H1 (cell line): ENCODE measurements around the gene VWA1. TPM values are rescaled to one million over a fixed set of nuclear protein-coding genes. Genes with fewer than 3 reads are reported as not detected.

Experiments
- CTCF ChIA-PET: fragments of 300-600 bp; sonication (Branson Sonifier 250); formaldehyde crosslinking; loops from one replicate; lab custom pipeline; 2021; ENCODE audit not compliant: partially characterized antibody; lab: Charles Lee
- POLR2A ChIA-PET: fragments of 300-600 bp; sonication (Branson Sonifier 250); formaldehyde crosslinking; loops from one replicate; lab custom pipeline; 2021; ENCODE audit warnings: inconsistent platforms; ENCODE audit not compliant: partially characterized antibody; lab: Charles Lee
- DNase-seq, 2 experiments: peaks; one replicate each; pipeline versions ENCODE4 v3.0.0 to v3.0.0-alpha.2; 2010 to 2022; ENCODE audit warnings: low spot score in 2 of 2, low read depth in 1 of 2, mixed read lengths in 1 of 2
- FAIRE-seq: peaks from 2 replicates; lab custom pipeline; 2011; peaks lifted over from hg19 to GRCh38; lab: Jason Lieb, UNC
- H2AFZ ChIP-seq: 2 replicates; pipeline ENCODE4 v1.8.1; 2012; ENCODE audit warnings: low read length, inconsistent platforms
- H2AK5ac ChIP-seq: 2 replicates; pipeline ENCODE4 v1.6.1; 2013; ENCODE audit warnings: low read depth, low read length
- H2BK120ac ChIP-seq: replicated peaks from 2 replicates; pipeline ENCODE3; 2013; ENCODE audit warnings: low read depth, low read length, inconsistent platforms
- H2BK12ac ChIP-seq: 2 replicates; pipeline ENCODE4 v1.6.1; 2013; ENCODE audit warnings: low read depth, low read length
- H2BK15ac ChIP-seq: 2 replicates; pipeline ENCODE4 v1.6.1; 2013; ENCODE audit warnings: low read length
- H2BK20ac ChIP-seq: 2 replicates; pipeline ENCODE4 v1.6.1; 2013; ENCODE audit warnings: low read length
- H2BK5ac ChIP-seq: 2 replicates; pipeline ENCODE4 v1.6.1; 2013; ENCODE audit warnings: low read depth, low read length
- H3K14ac ChIP-seq: 2 replicates; pipeline ENCODE4 v1.6.1; 2013; ENCODE audit warnings: inconsistent platforms; ENCODE audit not compliant: insufficient read length
- H3K18ac ChIP-seq: 2 replicates; pipeline ENCODE4 v1.6.1; 2013; ENCODE audit warnings: low read length; ENCODE audit errors: extremely low read depth
- H3K23ac ChIP-seq: 2 replicates; pipeline ENCODE4 v1.6.1; 2013; ENCODE audit warnings: inconsistent platforms; ENCODE audit not compliant: insufficient read length
- H3K23me2 ChIP-seq: 2 replicates; pipeline ENCODE4 v1.6.1; 2013; ENCODE audit warnings: low read depth, low read length
- H3K27ac ChIP-seq: 2 replicates; pipeline ENCODE4 v1.6.1; 2011; ENCODE audit warnings: low read depth, low read length, inconsistent platforms
- H3K27me3 ChIP-seq, 4 experiments: replicated peaks in 1 of 4; 1 replicate in 1 of 4; 2 replicates in 3 of 4; pipeline versions ENCODE4 v1.6.1 to v1.8.1; 2011 to 2013; ENCODE audit warnings: low read length in 3 of 4, mild to moderate bottlenecking in 3 of 4, inconsistent platforms in 2 of 4, mixed read lengths in 2 of 4, moderate library complexity in 1 of 4; ENCODE audit not compliant: control insufficient read depth in 3 of 4, insufficient read depth in 3 of 4; ENCODE audit errors: extremely low read depth in 1 of 4
- H3K36me3 ChIP-seq, 4 experiments: 2 replicates each; pipeline versions ENCODE4 v1.6.1 to v1.8.1; 2011 to 2013; ENCODE audit warnings: mild to moderate bottlenecking in 4 of 4, low read length in 3 of 4, moderate library complexity in 2 of 4, control low read depth in 1 of 4, inconsistent platforms in 1 of 4; ENCODE audit not compliant: insufficient read depth in 4 of 4, control insufficient read depth in 2 of 4
- H3K4ac ChIP-seq: replicated peaks from 2 replicates; pipeline ENCODE3; 2013; ENCODE audit warnings: low read length, low read depth, mixed read lengths, inconsistent platforms; ENCODE audit not compliant: insufficient read length
- H3K4me1 ChIP-seq, 4 experiments: replicated peaks in 1 of 4; 1 replicate in 1 of 4; 2 replicates in 3 of 4; pipeline versions ENCODE4 v1.6.1 to v1.8.1; 2011 to 2013; ENCODE audit warnings: low read length in 3 of 4, inconsistent platforms in 2 of 4, mixed read lengths in 1 of 4; ENCODE audit not compliant: insufficient read depth in 4 of 4, control insufficient read depth in 3 of 4
- H3K4me2 ChIP-seq, 2 experiments: 2 replicates each; pipeline versions ENCODE4 v1.6.1 to v1.8.1; 2011 to 2013; ENCODE audit warnings: low read depth in 2 of 2, low read length in 2 of 2, control low read depth in 1 of 2, inconsistent platforms in 1 of 2, mild to moderate bottlenecking in 1 of 2; ENCODE audit not compliant: insufficient read depth in 1 of 2
- H3K4me3 ChIP-seq, 4 experiments: fragments of 200-600, 300-600 bp in 1 of 4; sonication (generic), shearing (Covaris generic), sonication (Bioruptor Twin) in 1 of 4; 2 replicates each; pipeline versions ENCODE4 v1.5.1 to v1.8.1; 2011 to 2016; ENCODE audit warnings: low read length in 4 of 4, low read depth in 3 of 4, control low read depth in 2 of 4, inconsistent platforms in 2 of 4, mild to moderate bottlenecking in 2 of 4, mixed read lengths in 1 of 4, moderate library complexity in 1 of 4; ENCODE audit not compliant: insufficient read depth in 2 of 4; ENCODE audit errors: extremely low read depth in 1 of 4
- H3K56ac ChIP-seq: replicated peaks from 2 replicates; pipeline ENCODE3; 2013; ENCODE audit warnings: low read depth, mild to moderate bottlenecking, mixed read lengths, low read length, inconsistent platforms; ENCODE audit not compliant: insufficient read length
- H3K79me1 ChIP-seq: 2 replicates; pipeline ENCODE4 v1.6.1; 2013; ENCODE audit warnings: low read depth, low read length, control low read depth
- H3K79me2 ChIP-seq, 2 experiments: 2 replicates each; pipeline versions ENCODE4 v1.6.1 to v1.8.1; 2012 to 2013; ENCODE audit warnings: low read length in 2 of 2, mild to moderate bottlenecking in 2 of 2, inconsistent platforms in 1 of 2; ENCODE audit not compliant: insufficient read depth in 2 of 2, control insufficient read depth in 1 of 2
- H3K9ac ChIP-seq, 4 experiments: replicated peaks in 1 of 4; 1 replicate in 1 of 4; 2 replicates in 3 of 4; pipeline versions ENCODE4 v1.6.1 to v1.8.1; 2011 to 2013; ENCODE audit warnings: low read depth in 3 of 4, low read length in 3 of 4, control low read depth in 2 of 4, mild to moderate bottlenecking in 2 of 4, moderate library complexity in 2 of 4, inconsistent platforms in 1 of 4; ENCODE audit errors: extremely low read depth in 1 of 4
- H3K9me3 ChIP-seq, 2 experiments: 2 replicates each; pipeline versions ENCODE4 v1.6.1 to v1.8.1; 2012 to 2013; ENCODE audit warnings: mild to moderate bottlenecking in 2 of 2, moderate library complexity in 2 of 2, control low read depth in 1 of 2, inconsistent platforms in 1 of 2, low read depth in 1 of 2, low read length in 1 of 2, mixed read lengths in 1 of 2; ENCODE audit not compliant: insufficient read depth in 2 of 2
- H4K20me1 ChIP-seq, 2 experiments: replicated peaks in 1 of 2; 2 replicates each; pipeline versions ENCODE3 to v1.8.1; 2011 to 2013; ENCODE audit warnings: inconsistent platforms in 2 of 2, low read length in 2 of 2, mild to moderate bottlenecking in 1 of 2; ENCODE audit not compliant: insufficient read depth in 2 of 2, control insufficient read depth in 1 of 2
- H4K5ac ChIP-seq: 2 replicates; pipeline ENCODE4 v1.6.1; 2013; ENCODE audit warnings: low read length, low read depth, mixed read lengths, inconsistent platforms; ENCODE audit not compliant: insufficient read length
- H4K8ac ChIP-seq: 2 replicates; pipeline ENCODE4 v1.8.0; 2013; ENCODE audit warnings: mild to moderate bottlenecking, moderate library complexity, low read length, inconsistent platforms; ENCODE audit not compliant: insufficient read depth; ENCODE audit errors: extremely low read depth
- H4K91ac ChIP-seq: replicated peaks from 2 replicates; pipeline ENCODE3; 2013; ENCODE audit warnings: low read length, mixed read lengths, inconsistent platforms; ENCODE audit not compliant: insufficient read length
- ASH2L ChIP-seq: fragments of 200-600, 300-600 bp; sonication (generic); IDR thresholded peaks from one replicate; pipeline ENCODE4 v1.7.1; 2017; ENCODE audit warnings: low read length
- CBX8 ChIP-seq: fragments of 300-800, 300-1000 bp; sonication (generic); IDR thresholded peaks from 2 replicates; pipeline ENCODE4 v1.7.1; 2016; ENCODE audit warnings: low read depth, low read length, borderline replicate concordance
- CEBPB ChIP-seq: IDR thresholded peaks from 2 replicates; pipeline ENCODE4 v1.6.1; 2012; ENCODE audit warnings: low read depth, low read length
- E2F6 ChIP-seq: IDR thresholded peaks from 2 replicates; pipeline ENCODE4 v1.6.1; 2012; ENCODE audit warnings: inconsistent platforms
- RAD21 ChIP-seq, 2 experiments: IDR thresholded peaks in 1 of 2; conservative IDR thresholded peaks in 1 of 2; 2 replicates each; pipeline ENCODE4 v1.6.1; 2011; ENCODE audit warnings: low read depth in 2 of 2, low read length in 2 of 2, improper control_type of control experiment in 1 of 2, inconsistent platforms in 1 of 2, mild to moderate bottlenecking in 1 of 2, moderate library complexity in 1 of 2
- SIX5 ChIP-seq: IDR thresholded peaks from 2 replicates; pipeline ENCODE4 v1.6.1; 2011; ENCODE audit warnings: mild to moderate bottlenecking, low read depth, low read length
- SP2 ChIP-seq: IDR thresholded peaks from 2 replicates; pipeline ENCODE4 v1.6.1; 2012; ENCODE audit warnings: mild to moderate bottlenecking, low read length, inconsistent platforms
- SP4 ChIP-seq: IDR thresholded peaks from 2 replicates; pipeline ENCODE4 v1.6.1; 2012; ENCODE audit warnings: low read length, inconsistent platforms
- TBP ChIP-seq: IDR thresholded peaks from 2 replicates; pipeline ENCODE4 v1.6.1; 2011; ENCODE audit warnings: low read depth, low read length, improper control_type of control experiment
- TEAD4 ChIP-seq: IDR thresholded peaks from 2 replicates; pipeline ENCODE4 v1.6.1; 2012; ENCODE audit warnings: low read depth, low read length, inconsistent platforms, mixed read lengths
- YY1 ChIP-seq: IDR thresholded peaks from 2 replicates; pipeline ENCODE4 v1.6.1; 2011; ENCODE audit warnings: low read depth, mild to moderate bottlenecking, low read length
- WGBS, 2 experiments: shearing (Covaris generic) in 1 of 2; methylation state at CpG; one replicate each; pipeline versions ENCODE4 v1.1.6 to v1.1.7; 2013 to 2015; ENCODE audit warnings: low lambda C conversion rate in 2 of 2, mixed read lengths in 2 of 2, inconsistent platforms in 1 of 2, low coverage in 1 of 2, missing lambda C conversion rate in 1 of 2; ENCODE audit not compliant: insufficient replicate concordance in 2 of 2, insufficient coverage in 1 of 2, insufficient read length in 1 of 2; ENCODE audit errors: extremely low coverage in 1 of 2, missing lambda C conversion rate in 1 of 2; 5-methylcytosine and 5-hydroxymethylcytosine counted together
- polyA plus RNA-seq, 7 experiments: library from polyadenylated mRNA; depleted of rRNA in 3 of 7; stranded (reverse) in 5 of 7; unstranded in 2 of 7; fragments of >200 nt in 5 of 7; fragments of 200-250 nt in 2 of 7; gene quantifications; 1 replicate in 5 of 7; 2 replicates in 1 of 7; 4 replicates in 1 of 7; pipeline versions ENCODE4 v1.2.1 to v1.2.3, GENCODE V29; 2011 to 2013; ENCODE audit warnings: missing spikeins in 2 of 7, mixed read lengths in 2 of 7
- total RNA-seq: library from RNA; stranded (reverse); fragmentation: NEBNext Ultra II Directional; extraction: Animal tissue kit (Norgen Biotek cat#: 25700); gene quantifications from 2 replicates; pipeline ENCODE4 v1.2.1, GENCODE V29; 2021
- TF ChIP-seq, protein P1 (sequence below): IDR thresholded peaks from 2 replicates; pipeline ENCODE4 v1.6.1; 2012; ENCODE audit warnings: low read length, inconsistent platforms

VWA1 gene
- total and polyA plus RNA-seq, 2 of the 8 experiments (the other 6 are each of a cell fraction or from before 2014, with no cell fraction given), result 16.0 to 36.6 TPM

- no peak for FAIRE-seq
- no peak for TF ChIP-seq SP4
- TF ChIP-seq SP2, result no peak
- no peak for TF ChIP-seq YY1
- TF ChIP-seq CEBPB, result no peak
- TF ChIP-seq CBX8, result no peak
- no peak for TF ChIP-seq TBP
- no peak for TF ChIP-seq SIX5
- TF ChIP-seq ASH2L, result no peak
- no peak for TF ChIP-seq TEAD4
- TF ChIP-seq E2F6, result no peak
- TF ChIP-seq RAD21 (IDR thresholded peaks at IDR 0.05 in 1 of 2, conservative IDR thresholded peaks at IDR 0.05 in 1 of 2; ENCODE audit: low read depth in 2 of 2, low read length in 2 of 2), result no peak
- TF ChIP-seq, protein P1, sequence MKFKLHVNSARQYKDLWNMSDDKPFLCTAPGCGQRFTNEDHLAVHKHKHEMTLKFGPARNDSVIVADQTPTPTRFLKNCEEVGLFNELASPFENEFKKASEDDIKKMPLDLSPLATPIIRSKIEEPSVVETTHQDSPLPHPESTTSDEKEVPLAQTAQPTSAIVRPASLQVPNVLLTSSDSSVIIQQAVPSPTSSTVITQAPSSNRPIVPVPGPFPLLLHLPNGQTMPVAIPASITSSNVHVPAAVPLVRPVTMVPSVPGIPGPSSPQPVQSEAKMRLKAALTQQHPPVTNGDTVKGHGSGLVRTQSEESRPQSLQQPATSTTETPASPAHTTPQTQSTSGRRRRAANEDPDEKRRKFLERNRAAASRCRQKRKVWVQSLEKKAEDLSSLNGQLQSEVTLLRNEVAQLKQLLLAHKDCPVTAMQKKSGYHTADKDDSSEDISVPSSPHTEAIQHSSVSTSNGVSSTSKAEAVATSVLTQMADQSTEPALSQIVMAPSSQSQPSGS, result no peak
Measured at GRCh38 chr1:1477206-1477605, 41.7 kb downstream of the VWA1 start.

More at GRCh38 chr1:1477206-1477605, 41.7 kb downstream of the VWA1 start:
- Histone ChIP-seq H3K36me3 (peaks cover 10 to 28% (median 22%) of the 10 kb centered on the region in 4 experiments), H3K79me2 (peaks cover 10 to 29% of the 10 kb centered on the region in 2 experiments), H2BK5ac (no peak overlapping the region), H3K56ac (no peak overlapping the region), H2BK15ac (no peak overlapping the region), H4K20me1 (peaks cover 5 to 12% of the 10 kb centered on the region in 2 experiments), H3K4me1 (peaks cover 0 to 5% (median under 1%) of the 10 kb centered on the region in 4 experiments; a peak in 2 of 7 replicates), H3K14ac (no peak overlapping the region), H2AFZ (no peak overlapping the region), H3K23ac (no peak overlapping the region), H3K9me3 (no peaks in the 10 kb centered on the region), H3K27ac (no peak overlapping the region), H3K23me2 (no peaks in the 10 kb centered on the region; the same call in 1 of the 2 replicates), H3K9ac (no peak overlapping the region), H3K18ac (no peak overlapping the region), H3K79me1 (0 out of 2 replicates have a peak, but pooled peaks cover 6% of the 10 kb centered on the region), H3K27me3 (no peaks in the 10 kb centered on the region), H2BK12ac (no peak overlapping the region), H2BK20ac (no peak overlapping the region), H3K4ac (no peak overlapping the region), H4K5ac (no peak overlapping the region), H4K8ac (no peak overlapping the region; the same call in 1 of the 2 replicates), H2AK5ac (no peak overlapping the region), H3K4me3 (no peak overlapping the region), H3K4me2 (no peak overlapping the region), H4K91ac (no peak overlapping the region), H2BK120ac (no peak overlapping the region)
- WGBS, 2 experiments, result 95% methylated on average over 21 of the region's 22 CpGs; no CpG with 5 or more reads in 1 of the 2 experiments
- DNase-seq, result no peak
- ChIA-PET CTCF (interaction anchor here (1.1 to 2.1 kb wide), 2 partner anchors 27 to 36 kb away, joined by 3 to 6 read pairs; no protein-coding TSS in a partner anchor), POLR2A (interaction anchor here (1.4 kb wide), 1 partner anchor 11 kb away, joined by 4 read pairs; no protein-coding TSS in a partner anchor)
